H1 (cell line): ENCODE measurements around the gene SMARCD1. TPM values are rescaled to one million over a fixed set of nuclear protein-coding genes. Genes with fewer than 3 reads are reported as not detected.

Experiments used
- ATF3 ChIP-seq: IDR thresholded peaks from 2 replicates; pipeline ENCODE4 v1.6.1; 2011; ENCODE audit warnings: low read depth, mild to moderate bottlenecking, low read length; ENCODE audit not compliant: insufficient read depth
- EP300 ChIP-seq, 2 experiments: IDR thresholded peaks; 1 replicate in 1 of 2; 2 replicates in 1 of 2; pipeline ENCODE4 v1.6.1; 2011 to 2012; ENCODE audit warnings: low read depth in 2 of 2, low read length in 2 of 2, mild to moderate bottlenecking in 2 of 2, borderline replicate concordance in 1 of 2, inconsistent platforms in 1 of 2, moderate library complexity in 1 of 2
- EZH2 ChIP-seq: fragments of 200-600 bp; sonication (generic); IDR thresholded peaks from 2 replicates; pipeline ENCODE4 v1.7.1; 2012; ENCODE audit warnings: low read depth, mild to moderate bottlenecking, moderate library complexity, low read length, inconsistent platforms; ENCODE audit not compliant: severe bottlenecking
- MAFK ChIP-seq: IDR thresholded peaks from 2 replicates; pipeline ENCODE4 v1.6.1; 2012; ENCODE audit warnings: low read depth, mild to moderate bottlenecking, improper control_type of control experiment, low read length
- RBBP5 ChIP-seq: IDR thresholded peaks from 2 replicates; pipeline ENCODE4 v1.7.1; 2012; ENCODE audit warnings: low read depth, mild to moderate bottlenecking, inconsistent platforms, low read length, moderate library complexity, borderline replicate concordance
- RNF2 ChIP-seq: fragments of 200-900, 300-1000 bp; sonication (generic); IDR thresholded peaks from 2 replicates; pipeline ENCODE4 v1.7.1; 2016; ENCODE audit warnings: borderline replicate concordance, low read depth, mild to moderate bottlenecking, antibody characterized with exemption, low read length; ENCODE audit not compliant: poor library complexity, severe bottlenecking; ENCODE audit errors: missing control alignments
- SIX5 ChIP-seq: IDR thresholded peaks from 2 replicates; pipeline ENCODE4 v1.6.1; 2011; ENCODE audit warnings: mild to moderate bottlenecking, low read depth, low read length
- SRF ChIP-seq: IDR thresholded peaks from 2 replicates; pipeline ENCODE4 v1.6.1; 2011; ENCODE audit warnings: mild to moderate bottlenecking, low read depth, low read length, moderate library complexity
- TAF7 ChIP-seq: optimal IDR thresholded peaks from 2 replicates; pipeline ENCODE3; 2011; ENCODE audit warnings: low read depth, mild to moderate bottlenecking, inconsistent platforms, low read length, moderate library complexity, borderline replicate concordance
- TEAD4 ChIP-seq: IDR thresholded peaks from 2 replicates; pipeline ENCODE4 v1.6.1; 2012; ENCODE audit warnings: low read depth, low read length, inconsistent platforms, mixed read lengths
- polyA plus RNA-seq, 7 experiments: library from polyadenylated mRNA; depleted of rRNA in 3 of 7; stranded (reverse) in 5 of 7; unstranded in 2 of 7; fragments of >200 nt in 5 of 7; fragments of 200-250 nt in 2 of 7; gene quantifications; 1 replicate in 5 of 7; 2 replicates in 1 of 7; 4 replicates in 1 of 7; pipeline versions ENCODE4 v1.2.1 to v1.2.3, GENCODE V29; 2011 to 2013; ENCODE audit warnings: missing spikeins in 2 of 7, mixed read lengths in 2 of 7
- total RNA-seq: library from RNA; stranded (reverse); fragmentation: NEBNext Ultra II Directional; extraction: Animal tissue kit (Norgen Biotek cat#: 25700); gene quantifications from 2 replicates; pipeline ENCODE4 v1.2.1, GENCODE V29; 2021

SMARCD1 gene
- total and polyA plus RNA-seq, 2 of the 8 experiments (the other 6 are each of a cell fraction or from before 2014, with no cell fraction given): 128 to 130 TPM

GRCh38 chr12:50066402-50066801 is 18.7 kb upstream of the SMARCD1 start (continued):
- TF ChIP-seq EZH2 (no peak), EP300 (IDR thresholded peaks at IDR 0.05; ENCODE audit: borderline replicate concordance in 1 of 2, low read depth in 2 of 2, low read length in 2 of 2) (no peak), MAFK (no peak), SIX5 (no peak), RBBP5 (no peak), TEAD4 (peak; percentile 91), TAF7 (no peak), ATF3 (peak; percentile 82), RNF2 (no peak), SRF (peak; percentile 95)
